ENCODE measurements around the gene ADGRL4.
"Not testable (repeated sequence)": the region's sequence is repeated elsewhere in the genome, so short reads cannot be mapped to it uniquely, and the experiment has no call there.

ADGRL4 gene

GRCh38 chr1:78916986-78917385 is 89.5 kb downstream of the ADGRL4 start:
- no peak for DNase-seq

- no peak for DNase-seq
Observed at GRCh38 chr1:78913950-78914349, 92.6 kb downstream of the ADGRL4 start.

- no peak for DNase-seq
Observed at GRCh38 chr1:78911956-78912880, 94.3 kb downstream of the ADGRL4 start.

GRCh38 chr1:78902641-78903040 is 103.9 kb downstream of the ADGRL4 start:
- DNase-seq, result no peak

- DNase-seq, result no peak
Observed at GRCh38 chr1:78894811-78895210, 111.7 kb downstream of the ADGRL4 start.

- no peak for DNase-seq
Observed at GRCh38 chr1:78892260-78892840, 114.2 kb downstream of the ADGRL4 start.

- DNase-seq, result no peak
Observed at GRCh38 chr1:78887458-78887857, 119.1 kb downstream of the ADGRL4 start.

GRCh38 chr1:78884685-78885452 is 121.7 kb downstream of the ADGRL4 start:
- DNase-seq, result no peak

- DNase-seq, result no peak
Observed at GRCh38 chr1:78880223-78880622, 126.3 kb downstream of the ADGRL4 start.

GRCh38 chr1:78875986-78876385 is 130.5 kb downstream of the ADGRL4 start:
- not testable (repeated sequence) for DNase-seq

- not testable (repeated sequence) for DNase-seq
Observed at GRCh38 chr1:78872801-78873200, 133.7 kb downstream of the ADGRL4 start.

- no peak for DNase-seq
Observed at GRCh38 chr1:78871249-78871648, 135.3 kb downstream of the ADGRL4 start.

- DNase-seq, result no peak
Observed at GRCh38 chr1:78869136-78869535, 137.4 kb downstream of the ADGRL4 start.

GRCh38 chr1:78864175-78864574 is 142.4 kb downstream of the ADGRL4 start:
- no peak for DNase-seq

- DNase-seq, result no peak
Observed at GRCh38 chr1:78856096-78856495, 150.4 kb downstream of the ADGRL4 start.

- no peak for DNase-seq
Observed at GRCh38 chr1:78855258-78855657, 151.3 kb downstream of the ADGRL4 start.

- DNase-seq, result no peak
Observed at GRCh38 chr1:78854556-78854955, 152.0 kb downstream of the ADGRL4 start.

GRCh38 chr1:78843546-78843945 is 163.0 kb downstream of the ADGRL4 start:
- DNase-seq, result no peak

GRCh38 chr1:78843111-78843510 is 163.4 kb downstream of the ADGRL4 start:
- no peak for DNase-seq

GRCh38 chr1:78840453-78841271 is 165.9 kb downstream of the ADGRL4 start:
- DNase-seq, result peak in 2 of 3 experiments; percentile 13 to 61

Measured in NCI-H1417 (cell line).